ENCODE data around the gene PRKCA. TPM values are rescaled to one million over a fixed set of nuclear protein-coding genes. Genes with fewer than 3 reads are reported as not detected.

The PRKCA gene
- total and polyA plus RNA-seq, 10 of the 15 experiments (the other 5 are each of a cell fraction or from before 2014, with no cell fraction given): 0.11 to 14.6 (median 0.72) TPM

DNA sequence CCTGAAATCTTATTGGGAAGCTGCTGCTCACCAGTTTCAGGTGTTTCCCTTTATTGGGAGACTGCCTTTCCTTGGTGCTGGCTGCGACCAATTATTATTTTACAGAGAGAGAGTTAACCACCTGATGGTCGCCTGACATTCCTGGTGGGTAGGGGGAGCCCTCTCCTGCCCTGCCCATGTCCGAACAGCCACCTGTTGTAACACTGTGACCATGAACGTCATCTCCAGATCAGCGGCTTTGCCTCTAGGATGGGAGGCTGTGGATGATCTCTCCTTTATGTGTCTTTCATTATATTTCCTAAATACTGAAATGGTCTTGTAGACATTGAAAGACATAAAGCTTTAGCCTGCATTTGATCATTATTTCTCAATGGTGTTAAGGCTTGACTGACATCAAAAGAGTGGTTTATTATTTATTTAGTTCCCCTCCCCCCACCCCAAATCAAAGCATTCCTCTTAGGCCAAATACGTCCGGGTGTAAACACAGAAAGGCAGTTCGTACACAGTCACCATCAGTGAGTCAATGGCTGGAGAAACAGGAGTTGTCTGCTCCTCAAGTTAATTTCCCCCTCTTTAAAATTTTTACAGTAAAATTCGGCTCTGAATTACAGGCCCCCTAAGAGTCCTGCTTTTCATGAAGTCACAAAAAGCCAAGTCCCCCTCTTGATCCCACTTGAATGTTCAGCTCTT is 474.7 kb downstream of the PRKCA start:
- TF ChIP-seq NFXL1 (IDR thresholded peaks at IDR 0.05; ENCODE audit: borderline replicate concordance): no peak
- Histone ChIP-seq H4K20me1 (ENCODE audit: control insufficient read depth, insufficient read depth) (no peaks in the 10 kb centered on the region), H2AFZ (ENCODE audit: control insufficient read depth, low read depth, low read length) (no peak overlapping the region), H3K9ac (ENCODE audit: control insufficient read depth, insufficient read depth, low read length) (no peak overlapping the region), H3K9me3 (replicated peaks; ENCODE audit: control insufficient read depth, insufficient read depth, low read length) (no peaks in the 10 kb centered on the region), H3K36me3 (ENCODE audit: control insufficient read depth in 2 of 2, insufficient read depth in 2 of 2, low read length in 1 of 2) (no peaks in the 10 kb centered on the region), H3K4me1 (ENCODE audit: control insufficient read depth, insufficient read depth, low read length) (no peaks in the 10 kb centered on the region), H3K27ac (ENCODE audit: control insufficient read depth, insufficient read depth) (no peak overlapping the region), H3K4me2 (ENCODE audit: control insufficient read depth, insufficient read depth) (no peak overlapping the region), H3K27me3 (replicated peaks in 1 of 2; ENCODE audit: control insufficient read depth in 2 of 2, insufficient read depth in 2 of 2, low read length in 1 of 2) (no peaks in the 10 kb centered on the region), H3K4me3 (no peak overlapping the region), H3K79me2 (ENCODE audit: control insufficient read depth, insufficient read depth, low read length) (no peaks in the 10 kb centered on the region)
- ChIA-PET POLR2A (no interaction called here), RAD21 (ENCODE audit: unreplicated experiment) (no interaction called here), CTCF (interaction anchor here (0.8 kb wide), 1 partner anchor 15 kb away, joined by 3 read pairs; no protein-coding TSS in a partner anchor), SMC1A (ENCODE audit: uncharacterized antibody, unreplicated experiment) (no interaction called here)
- ATAC-seq (no peak), FAIRE-seq (no peak), DNase-seq (ENCODE audit: low read depth, low spot score) (no peak)
- no TSS peak for BruUV-seq (replicated peaks)
- 43% methylated on average over 9 of the region's 9 CpGs for WGBS (ENCODE audit: insufficient coverage, insufficient replicate concordance, low lambda C conversion rate, missing lambda C conversion rate)
- in situ Hi-C loops (cut with MboI): no loop called here
- intact Hi-C loops (cut with micrococcal nuclease; ENCODE audit: unreplicated experiment): no loop called here

DNA sequence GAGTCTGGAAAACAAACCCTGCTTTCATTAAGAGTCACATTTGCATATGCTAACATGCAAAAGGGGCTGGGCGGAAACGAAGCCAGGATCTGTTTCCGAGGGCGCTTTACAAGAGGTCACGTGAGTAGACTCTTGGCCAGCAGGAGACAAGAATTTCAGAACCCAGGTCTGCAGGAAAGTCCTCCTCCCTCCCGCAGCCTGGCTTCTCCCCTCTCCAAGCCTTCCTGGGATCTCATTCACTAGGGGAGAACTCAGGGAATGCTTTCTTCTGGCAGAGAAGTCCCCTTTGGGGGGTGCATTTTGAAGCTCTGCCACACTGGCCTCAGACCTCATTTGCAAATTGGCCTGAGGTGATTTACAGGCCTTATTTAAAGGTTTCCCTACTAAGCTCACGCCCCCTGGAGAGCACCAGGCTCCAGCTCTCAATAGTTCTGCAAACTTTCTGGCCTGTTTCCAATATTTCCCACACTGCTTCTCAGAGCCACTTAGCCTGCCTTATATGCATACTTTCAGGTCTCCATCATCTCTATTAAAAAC is 475.3 kb downstream of the PRKCA start:
- Histone ChIP-seq H3K27ac (ENCODE audit: control insufficient read depth, insufficient read depth) (no peak overlapping the region), H3K9ac (ENCODE audit: control insufficient read depth, insufficient read depth, low read length) (no peak overlapping the region), H3K4me1 (ENCODE audit: control insufficient read depth, insufficient read depth, low read length) (no peaks in the 10 kb centered on the region), H3K9me3 (replicated peaks; ENCODE audit: control insufficient read depth, insufficient read depth, low read length) (no peaks in the 10 kb centered on the region), H2AFZ (ENCODE audit: control insufficient read depth, low read depth, low read length) (no peak overlapping the region), H3K4me2 (ENCODE audit: control insufficient read depth, insufficient read depth) (no peak overlapping the region), H3K36me3 (ENCODE audit: control insufficient read depth in 2 of 2, insufficient read depth in 2 of 2, low read length in 1 of 2) (no peaks in the 10 kb centered on the region), H4K20me1 (ENCODE audit: control insufficient read depth, insufficient read depth) (no peaks in the 10 kb centered on the region), H3K4me3 (no peak overlapping the region), H3K79me2 (ENCODE audit: control insufficient read depth, insufficient read depth, low read length) (no peaks in the 10 kb centered on the region), H3K27me3 (replicated peaks in 1 of 2; ENCODE audit: control insufficient read depth in 2 of 2, insufficient read depth in 2 of 2, low read length in 1 of 2) (no peaks in the 10 kb centered on the region; a peak in 1 of 4 replicates)
- CTCF ChIA-PET: no interaction called here
- TF ChIP-seq BHLHE40 (IDR thresholded peaks at IDR 0.05; ENCODE audit: borderline replicate concordance in 1 of 2, low read depth in 2 of 2, low read length in 1 of 2): no peak
- no peak for TF ChIP-seq YY1 (IDR thresholded peaks at IDR 0.05; ENCODE audit: low read depth, low read length)
- no peak for TF ChIP-seq POLR2AphosphoS2 (IDR thresholded peaks at IDR 0.05; ENCODE audit: low read depth, low read length)
- no peak for TF ChIP-seq NBN (IDR thresholded peaks at IDR 0.05)
- TF ChIP-seq ZZZ3 (IDR thresholded peaks at IDR 0.05; ENCODE audit: control insufficient read depth, insufficient read length, low read depth): no peak
- no peak for TF ChIP-seq DPF2 (IDR thresholded peaks at IDR 0.05)
- TF ChIP-seq KDM1A (IDR thresholded peaks at IDR 0.05; ENCODE audit: borderline replicate concordance): no peak
- TF ChIP-seq, protein P1, sequence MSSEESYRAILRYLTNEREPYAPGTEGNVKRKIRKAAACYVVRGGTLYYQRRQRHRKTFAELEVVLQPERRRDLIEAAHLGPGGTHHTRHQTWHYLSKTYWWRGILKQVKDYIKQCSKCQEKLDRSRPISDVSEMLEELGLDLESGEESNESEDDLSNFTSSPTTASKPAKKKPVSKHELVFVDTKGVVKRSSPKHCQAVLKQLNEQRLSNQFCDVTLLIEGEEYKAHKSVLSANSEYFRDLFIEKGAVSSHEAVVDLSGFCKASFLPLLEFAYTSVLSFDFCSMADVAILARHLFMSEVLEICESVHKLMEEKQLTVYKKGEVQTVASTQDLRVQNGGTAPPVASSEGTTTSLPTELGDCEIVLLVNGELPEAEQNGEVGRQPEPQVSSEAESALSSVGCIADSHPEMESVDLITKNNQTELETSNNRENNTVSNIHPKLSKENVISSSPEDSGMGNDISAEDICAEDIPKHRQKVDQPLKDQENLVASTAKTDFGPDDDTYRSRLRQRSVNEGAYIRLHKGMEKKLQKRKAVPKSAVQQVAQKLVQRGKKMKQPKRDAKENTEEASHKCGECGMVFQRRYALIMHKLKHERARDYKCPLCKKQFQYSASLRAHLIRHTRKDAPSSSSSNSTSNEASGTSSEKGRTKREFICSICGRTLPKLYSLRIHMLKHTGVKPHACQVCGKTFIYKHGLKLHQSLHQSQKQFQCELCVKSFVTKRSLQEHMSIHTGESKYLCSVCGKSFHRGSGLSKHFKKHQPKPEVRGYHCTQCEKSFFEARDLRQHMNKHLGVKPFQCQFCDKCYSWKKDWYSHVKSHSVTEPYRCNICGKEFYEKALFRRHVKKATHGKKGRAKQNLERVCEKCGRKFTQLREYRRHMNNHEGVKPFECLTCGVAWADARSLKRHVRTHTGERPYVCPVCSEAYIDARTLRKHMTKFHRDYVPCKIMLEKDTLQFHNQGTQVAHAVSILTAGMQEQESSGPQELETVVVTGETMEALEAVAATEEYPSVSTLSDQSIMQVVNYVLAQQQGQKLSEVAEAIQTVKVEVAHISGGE (CRISPR knock-in tag; IDR thresholded peaks at IDR 0.05): no peak
- TF ChIP-seq GATAD2B (conservative IDR thresholded peaks at IDR 0.05; ENCODE audit: low read depth): no peak
- TF ChIP-seq NR2F1 (conservative IDR thresholded peaks at IDR 0.05): no peak
- TF ChIP-seq SUPT20H (IDR thresholded peaks at IDR 0.05; ENCODE audit: borderline replicate concordance, control insufficient read depth, low read depth, low read length): no peak
- RAD21 ChIA-PET (ENCODE audit: unreplicated experiment): no interaction called here
- ATAC-seq (no peak), FAIRE-seq (no peak), DNase-seq (ENCODE audit: low read depth, low spot score) (no peak)
- 29% methylated on average over 7 of the region's 7 CpGs for WGBS (ENCODE audit: insufficient coverage, insufficient replicate concordance, low lambda C conversion rate, missing lambda C conversion rate)
- intact Hi-C loops (cut with micrococcal nuclease; ENCODE audit: unreplicated experiment): no loop called here
- SMC1A ChIA-PET (ENCODE audit: uncharacterized antibody, unreplicated experiment): no interaction called here
- in situ Hi-C loops (cut with MboI): no loop called here
- POLR2A ChIA-PET: no interaction called here
- BruUV-seq (replicated peaks): no TSS peak

Data from GM12878 (cell line).